ENCODE data around the gene SNX5. TPM values are rescaled to one million over a fixed set of nuclear protein-coding genes. Genes with fewer than 3 reads are reported as not detected.
A peak's percentile ranks its signal among the peaks of the same experiment; 100 is the strongest.

Gene SNX5
- total RNA-seq = 100 to 1,000 TPM; 207 to 208 TPM

GRCh38 chr20:17968366-17969277 is at the start of gene SNX5, which contains the start of gene MGME1:
TSS of gene SNX5 (minus strand) at chr20:17968794. CDS start at chr20:17968425, 369 bp downstream.
TSS of gene MGME1 (plus strand) at chr20:17969018. CDS start at chr20:17969860, 842 bp downstream.
- peak; percentile 89 to 93 for ATAC-seq (replicated peaks in 1 of 2)
- peaks cover 64% of the 10 kb centered on the region for H3K4me1 Mint-ChIP-seq (ENCODE audit: low read depth)
- peak within 1 kb of the TSS; percentile 100 for H3K27ac Mint-ChIP-seq

DNA sequence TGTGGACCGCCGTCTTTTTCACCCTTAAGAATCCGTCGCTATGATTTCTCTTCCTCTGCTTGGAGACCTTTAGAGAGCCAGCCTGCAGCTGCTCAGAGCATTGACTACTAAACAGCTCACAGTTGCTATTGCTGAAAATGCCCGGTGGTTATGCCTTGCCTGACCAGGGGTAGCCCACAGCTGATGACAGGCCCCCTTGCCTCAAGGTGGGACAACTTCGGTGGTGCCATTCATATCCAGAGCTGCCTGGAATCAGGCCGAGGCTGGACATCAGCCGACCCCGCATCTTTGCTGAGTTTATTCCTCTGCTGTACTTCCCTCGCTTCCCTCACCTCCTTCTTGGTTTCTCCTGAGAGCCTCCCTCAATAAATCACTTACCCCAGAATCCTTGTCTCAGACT is 49.5 kb upstream of the SNX5 start:
- H3K27ac Mint-ChIP-seq = no peak overlapping the region
- no peaks in the 10 kb centered on the region for H3K36me3 Mint-ChIP-seq (ENCODE audit: insufficient read depth in 2 of 2)
- DNase-seq = no peak
- no peak overlapping the region for H3K4me3 Mint-ChIP-seq
- H3K4me1 Mint-ChIP-seq (ENCODE audit: low read depth) = no peaks in the 10 kb centered on the region
- no peaks in the 10 kb centered on the region for H3K27me3 Mint-ChIP-seq (ENCODE audit: low read depth)
- ATAC-seq (replicated peaks in 1 of 2) = no peak
- H3K9me3 Mint-ChIP-seq = no peaks in the 10 kb centered on the region

More at GRCh38 chr20:17968366-17969277, at the start of gene SNX5, which contains the start of gene MGME1:
- Mint-ChIP-seq H3K4me3 (peak within 1 kb of the TSS; percentile 98 to 100), H3K9me3 (no peaks in the 10 kb centered on the region), H3K27me3 (ENCODE audit: low read depth) (no peaks in the 10 kb centered on the region), H3K36me3 (ENCODE audit: insufficient read depth in 2 of 2) (peaks cover 25 to 49% of the 10 kb centered on the region in 2 donors)
- DNase-seq = peak; percentile 99 to 100

DNA sequence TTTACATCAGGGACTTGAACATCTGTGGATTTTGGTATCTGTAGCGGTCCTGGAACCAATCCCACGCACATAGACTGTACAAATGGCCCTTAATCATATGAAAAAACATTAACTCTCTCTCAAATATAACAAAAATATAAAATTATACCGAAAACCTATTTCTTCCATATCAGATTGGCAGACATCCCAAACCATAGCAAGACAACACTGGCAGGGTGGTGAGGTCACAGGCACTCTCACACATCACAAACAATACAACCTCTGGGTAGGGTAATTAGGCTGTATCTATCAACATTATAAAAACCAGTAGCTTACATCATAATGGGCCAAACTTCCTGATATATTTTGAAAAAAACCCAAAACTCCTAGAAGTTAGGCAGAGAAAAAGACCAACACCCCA is 48.2 kb upstream of the SNX5 start:
- no peak overlapping the region for H3K27ac Mint-ChIP-seq
- no peaks in the 10 kb centered on the region for H3K27me3 Mint-ChIP-seq (ENCODE audit: low read depth)
- DNase-seq = no peak
- no peak for ATAC-seq (replicated peaks in 1 of 2)
- H3K36me3 Mint-ChIP-seq (ENCODE audit: insufficient read depth in 2 of 2) = no peaks in the 10 kb centered on the region
- H3K4me1 Mint-ChIP-seq (ENCODE audit: low read depth) = no peaks in the 10 kb centered on the region
- no peaks in the 10 kb centered on the region for H3K9me3 Mint-ChIP-seq
- H3K4me3 Mint-ChIP-seq = no peak overlapping the region

DNA sequence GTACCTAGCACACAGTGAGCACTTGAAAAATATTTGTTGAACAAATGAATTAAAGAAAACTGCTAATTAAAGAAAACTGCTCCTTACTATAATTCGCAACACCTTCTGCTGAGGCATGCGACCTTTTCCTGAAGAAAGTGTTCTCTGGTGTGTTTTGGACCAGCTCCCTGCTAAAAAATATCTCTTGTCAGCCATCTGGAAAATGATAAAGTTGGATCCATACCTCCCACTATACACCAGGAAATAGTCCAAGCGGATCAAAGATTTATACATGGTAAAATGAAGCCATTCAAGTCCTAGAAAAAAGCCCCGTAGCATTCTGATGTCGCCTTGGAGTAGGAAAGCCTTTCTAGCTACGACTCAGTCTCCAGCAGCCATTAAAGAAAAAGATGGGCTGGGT is 45.8 kb upstream of the SNX5 start:
- H3K4me3 Mint-ChIP-seq = no peak overlapping the region
- no peaks in the 10 kb centered on the region for H3K9me3 Mint-ChIP-seq
- no peaks in the 10 kb centered on the region for H3K4me1 Mint-ChIP-seq (ENCODE audit: low read depth)
- H3K36me3 Mint-ChIP-seq (ENCODE audit: insufficient read depth in 2 of 2) = no peaks in the 10 kb centered on the region
- DNase-seq (no peak), ATAC-seq (replicated peaks in 1 of 2) (no peak)
- H3K27me3 Mint-ChIP-seq (ENCODE audit: low read depth) = no peaks in the 10 kb centered on the region
- H3K27ac Mint-ChIP-seq = no peak overlapping the region

- DNase-seq = no peak
- H3K4me1 Mint-ChIP-seq (ENCODE audit: low read depth) = no peaks in the 10 kb centered on the region
- H3K36me3 Mint-ChIP-seq (ENCODE audit: insufficient read depth in 2 of 2) = no peaks in the 10 kb centered on the region
- no peak overlapping the region for H3K27ac Mint-ChIP-seq
- H3K27me3 Mint-ChIP-seq (ENCODE audit: low read depth) = no peaks in the 10 kb centered on the region
- H3K9me3 Mint-ChIP-seq = no peaks in the 10 kb centered on the region
- ATAC-seq (replicated peaks in 1 of 2) = no peak
- H3K4me3 Mint-ChIP-seq = no peak overlapping the region
These were observed 44.3 kb upstream of the SNX5 start for GRCh38 chr20:18012901-18013300.

DNA sequence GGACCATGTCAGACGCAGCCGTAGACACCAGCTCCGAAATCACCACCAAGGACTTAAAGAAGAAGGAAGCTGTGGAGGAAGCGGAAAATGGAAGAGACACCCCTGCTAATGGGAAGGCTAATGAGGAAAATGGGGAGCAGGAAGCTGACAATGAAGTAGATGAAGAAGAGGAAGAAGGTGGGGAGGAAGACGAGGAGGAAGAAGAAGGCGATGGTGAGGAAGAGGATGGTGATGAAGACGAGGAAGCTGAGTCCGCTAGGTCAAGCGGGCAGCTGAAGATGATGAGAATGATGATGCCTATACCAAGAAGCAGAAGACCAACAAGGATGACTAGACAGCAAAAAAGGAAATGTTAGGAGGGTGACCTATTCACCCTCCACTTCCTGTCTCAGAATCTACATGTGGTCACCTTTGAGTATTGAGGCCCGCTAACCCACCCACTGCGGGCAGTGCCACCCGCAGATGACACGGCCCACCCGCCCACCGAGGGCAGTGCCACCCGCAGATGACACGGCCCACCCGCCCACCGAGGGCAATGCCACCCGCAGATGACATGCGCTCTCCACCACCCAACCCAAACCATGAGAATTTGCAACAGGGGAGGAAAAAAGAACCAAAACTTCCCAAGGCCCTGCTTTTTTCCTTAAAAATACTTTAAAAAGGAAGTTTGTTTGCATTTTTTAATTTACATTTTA is 43.5 kb upstream of the SNX5 start:
- H3K4me1 Mint-ChIP-seq (ENCODE audit: low read depth) = no peaks in the 10 kb centered on the region
- no peak overlapping the region for H3K27ac Mint-ChIP-seq
- no peaks in the 10 kb centered on the region for H3K27me3 Mint-ChIP-seq (ENCODE audit: low read depth)
- DNase-seq (no peak), ATAC-seq (replicated peaks in 1 of 2) (no peak)
- no peak overlapping the region for H3K4me3 Mint-ChIP-seq
- H3K9me3 Mint-ChIP-seq = no peaks in the 10 kb centered on the region
- no peaks in the 10 kb centered on the region for H3K36me3 Mint-ChIP-seq (ENCODE audit: insufficient read depth in 2 of 2)

DNA sequence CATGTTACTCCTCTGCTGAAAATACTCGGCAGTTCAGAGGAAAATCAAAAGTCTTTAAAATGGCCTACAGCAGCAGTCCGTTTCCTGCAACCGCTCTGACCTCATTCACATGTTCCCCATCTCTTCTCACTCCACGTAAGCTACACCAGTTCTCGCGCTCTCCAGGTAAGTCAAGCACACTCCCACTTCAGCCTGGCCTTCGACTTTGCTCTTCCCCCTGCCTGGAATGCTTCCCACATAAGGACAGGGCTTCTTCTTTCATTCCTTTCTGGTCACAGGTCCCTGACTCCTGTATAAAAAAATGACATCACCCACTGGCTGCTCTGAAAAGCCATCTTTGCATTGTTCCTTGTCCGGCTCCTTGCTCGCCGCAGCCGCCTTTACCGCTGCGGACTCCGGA is 42.9 kb upstream of the SNX5 start:
- Mint-ChIP-seq H3K27me3 (ENCODE audit: low read depth) (no peaks in the 10 kb centered on the region), H3K4me3 (no peak overlapping the region), H3K27ac (no peak overlapping the region), H3K36me3 (ENCODE audit: insufficient read depth in 2 of 2) (no peaks in the 10 kb centered on the region), H3K9me3 (no peaks in the 10 kb centered on the region), H3K4me1 (ENCODE audit: low read depth) (no peaks in the 10 kb centered on the region)
- ATAC-seq (replicated peaks in 1 of 2) (no peak), DNase-seq (no peak)

GRCh38 chr20:18009116-18009515 is 40.5 kb upstream of the SNX5 start:
- DNase-seq (no peak), ATAC-seq (replicated peaks in 1 of 2) (no peak)
- H3K4me1 Mint-ChIP-seq (ENCODE audit: low read depth) = no peaks in the 10 kb centered on the region
- H3K27ac Mint-ChIP-seq = no peak overlapping the region
- no peaks in the 10 kb centered on the region for H3K27me3 Mint-ChIP-seq (ENCODE audit: low read depth)
- no peaks in the 10 kb centered on the region for H3K36me3 Mint-ChIP-seq (ENCODE audit: insufficient read depth in 2 of 2)
- no peak overlapping the region for H3K4me3 Mint-ChIP-seq
- H3K9me3 Mint-ChIP-seq = no peaks in the 10 kb centered on the region

GRCh38 chr20:18007534-18008292 is 39.1 kb upstream of the SNX5 start:
- no peaks in the 10 kb centered on the region for H3K9me3 Mint-ChIP-seq
- H3K36me3 Mint-ChIP-seq (ENCODE audit: insufficient read depth in 2 of 2) = no peaks in the 10 kb centered on the region
- H3K4me3 Mint-ChIP-seq = no peak overlapping the region

GRCh38 chr20:18006684-18007083 is 38.1 kb upstream of the SNX5 start:
- Mint-ChIP-seq H3K9me3 (no peaks in the 10 kb centered on the region), H3K4me1 (ENCODE audit: low read depth) (no peaks in the 10 kb centered on the region), H3K36me3 (ENCODE audit: insufficient read depth in 2 of 2) (no peaks in the 10 kb centered on the region), H3K27me3 (ENCODE audit: low read depth) (no peaks in the 10 kb centered on the region), H3K4me3 (no peak overlapping the region), H3K27ac (no peak overlapping the region)
- DNase-seq (no peak), ATAC-seq (replicated peaks in 1 of 2) (no peak)

More at GRCh38 chr20:18007534-18008292, 39.1 kb upstream of the SNX5 start:
- no peak for ATAC-seq (replicated peaks in 1 of 2)
- no peaks in the 10 kb centered on the region for H3K27me3 Mint-ChIP-seq (ENCODE audit: low read depth)
- DNase-seq = no peak
- no peak overlapping the region for H3K27ac Mint-ChIP-seq
- no peaks in the 10 kb centered on the region for H3K4me1 Mint-ChIP-seq (ENCODE audit: low read depth)

GRCh38 chr20:18005990-18006364 is 37.4 kb upstream of the SNX5 start:
- Mint-ChIP-seq H3K27ac (no peak overlapping the region), H3K27me3 (ENCODE audit: low read depth) (no peaks in the 10 kb centered on the region), H3K4me3 (no peak overlapping the region), H3K36me3 (ENCODE audit: insufficient read depth in 2 of 2) (no peaks in the 10 kb centered on the region), H3K9me3 (no peaks in the 10 kb centered on the region), H3K4me1 (ENCODE audit: low read depth) (no peaks in the 10 kb centered on the region)
- no peak for ATAC-seq (replicated peaks in 1 of 2)
- DNase-seq = no peak

DNA sequence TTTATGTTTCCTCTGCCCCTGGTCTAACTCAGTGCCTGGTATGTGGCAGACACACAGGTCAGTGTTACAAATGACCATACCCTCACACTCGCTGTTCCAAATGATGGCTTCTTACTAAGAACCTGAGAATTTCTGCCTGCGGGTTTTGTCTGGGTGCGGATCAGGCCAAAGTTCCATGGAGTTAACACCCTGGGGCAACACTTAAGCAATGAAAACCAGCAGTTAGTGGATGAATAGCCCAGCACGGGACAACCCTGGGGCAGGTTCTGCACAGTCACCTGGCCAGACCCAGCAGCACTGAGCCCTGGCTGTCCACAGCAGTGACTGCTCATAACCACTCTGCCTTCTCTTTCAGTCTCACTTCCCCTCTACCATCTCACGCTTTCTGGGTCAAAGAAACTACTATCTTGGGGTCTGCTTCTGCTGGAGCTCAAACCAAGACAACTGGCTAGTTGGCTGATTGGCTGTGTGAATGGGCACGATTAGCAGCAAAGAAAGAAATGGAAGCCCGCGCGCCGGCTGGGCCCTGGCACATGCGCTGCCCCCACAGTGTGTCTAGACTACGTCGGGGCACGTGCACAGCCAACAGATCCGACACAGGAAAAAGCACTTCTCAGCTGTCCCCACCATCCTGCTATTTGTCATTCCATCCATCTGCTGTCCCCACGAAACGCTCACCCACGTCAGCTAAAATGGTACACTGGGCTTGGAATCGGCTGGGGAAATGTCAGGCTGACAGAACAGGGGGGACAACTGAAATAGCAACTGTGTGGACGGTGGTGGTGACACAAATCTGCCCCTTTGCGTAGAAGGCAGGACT is 36.8 kb upstream of the SNX5 start:
- H3K27ac Mint-ChIP-seq = no peak overlapping the region
- no peaks in the 10 kb centered on the region for H3K27me3 Mint-ChIP-seq (ENCODE audit: low read depth)
- no peak overlapping the region for H3K4me3 Mint-ChIP-seq
- DNase-seq (no peak), ATAC-seq (replicated peaks in 1 of 2) (no peak)
- no peaks in the 10 kb centered on the region for H3K36me3 Mint-ChIP-seq (ENCODE audit: insufficient read depth in 2 of 2)
- H3K9me3 Mint-ChIP-seq = no peaks in the 10 kb centered on the region
- no peaks in the 10 kb centered on the region for H3K4me1 Mint-ChIP-seq (ENCODE audit: low read depth)

All from activated T-cell treated with anti-CD3 and anti-CD28 coated beads, Interleukin-2, amount 50 U/mL, for 72 hours (primary cell).